GM18517 (cell line): ENCODE data around the gene DHRSX.
"Not testable (repeated sequence)": the region's sequence is repeated elsewhere in the genome, so short reads cannot be mapped to it uniquely, and the experiment has no call there.

ENCODE experiments used
- ATAC-seq: cut with Tn5 transposase; IDR thresholded peaks from one replicate; pipeline ENCODE4 v1.9.1; 2021; ENCODE audit warnings: mild to moderate bottlenecking, moderate library complexity; ENCODE audit not compliant: unreplicated experiment

DHRSX gene

GRCh38 chrX:2479420-2479780 is 21.4 kb downstream of the DHRSX start:
- no peak for ATAC-seq

GRCh38 chrX:2478546-2479419 is 22.0 kb downstream of the DHRSX start:
- ATAC-seq = no peak

- ATAC-seq = not testable (repeated sequence)
Measured at GRCh38 chrX:2477313-2477712, 23.5 kb downstream of the DHRSX start.

GRCh38 chrX:2474963-2475726 is 25.6 kb downstream of the DHRSX start:
- no peak for ATAC-seq

GRCh38 chrX:2474280-2474962 is 26.4 kb downstream of the DHRSX start:
- no peak for ATAC-seq

- ATAC-seq = not testable (repeated sequence)
Measured at GRCh38 chrX:2473064-2473463, 27.7 kb downstream of the DHRSX start.

- no peak for ATAC-seq
Measured at GRCh38 chrX:2471641-2472040, 29.1 kb downstream of the DHRSX start.

GRCh38 chrX:2471126-2471525 is 29.6 kb downstream of the DHRSX start:
- not testable (repeated sequence) for ATAC-seq

GRCh38 chrX:2469852-2470251 is 30.9 kb downstream of the DHRSX start:
- not testable (repeated sequence) for ATAC-seq

- no peak for ATAC-seq
Measured at GRCh38 chrX:2469196-2469685, 31.5 kb downstream of the DHRSX start.

- ATAC-seq = no peak
Measured at GRCh38 chrX:2468261-2469195, 32.2 kb downstream of the DHRSX start.

- ATAC-seq = no peak
Measured at GRCh38 chrX:2466876-2467656, 33.7 kb downstream of the DHRSX start.

- ATAC-seq = no peak
Measured at GRCh38 chrX:2464677-2465166, 36.1 kb downstream of the DHRSX start.

GRCh38 chrX:2463973-2464676 is 36.7 kb downstream of the DHRSX start:
- no peak for ATAC-seq

- ATAC-seq = not testable (repeated sequence)
Measured at GRCh38 chrX:2463481-2463880, 37.3 kb downstream of the DHRSX start.

GRCh38 chrX:2462780-2463179 is 38.0 kb downstream of the DHRSX start:
- ATAC-seq = no peak

GRCh38 chrX:2462074-2462473 is 38.7 kb downstream of the DHRSX start:
- ATAC-seq = no peak

- ATAC-seq = no peak
Measured at GRCh38 chrX:2461711-2462016, 39.1 kb downstream of the DHRSX start.
